Uterus (tissue), 4 donors: Measurements from ENCODE around the gene CDK4. TPM values are rescaled to one million over a fixed set of nuclear protein-coding genes. Genes with fewer than 3 reads are reported as not detected.
A peak's percentile ranks its signal among the peaks of the same experiment; 100 is the strongest.

Experiments
- DNase-seq, 2 donors: peaks; one replicate each; pipeline ENCODE4 v3.0.0-alpha.2; 2019 to 2020
- H3K27ac ChIP-seq, 2 donors: fragments of 200-600 bp; sonication (generic); 1 replicate in 1 of 2; 2 replicates in 1 of 2; pipeline ENCODE4 v1.5.1; 2016 to 2018
- H3K27me3 ChIP-seq, 2 donors: fragments of 200-600 bp; sonication (generic); one replicate each; pipeline ENCODE4 v1.5.1; 2018 to 2019; ENCODE audit warnings: control low read depth in 1 of 2
- H3K36me3 ChIP-seq, 2 donors: fragments of 200-600 bp; sonication (generic); one replicate each; pipeline ENCODE4 v1.5.1; 2019; ENCODE audit warnings: control low read depth in 1 of 2
- H3K4me1 ChIP-seq, 2 donors: fragments of 200-600 bp; sonication (generic); one replicate each; pipeline ENCODE4 v1.5.1; 2018 to 2019; ENCODE audit warnings: control low read depth in 1 of 2
- H3K4me3 ChIP-seq, 2 donors: fragments of 200-600 bp; sonication (generic); 1 replicate in 1 of 2; 2 replicates in 1 of 2; pipeline ENCODE4 v1.5.1; 2018 to 2019; ENCODE audit warnings: mild to moderate bottlenecking in 1 of 2
- H3K9me3 ChIP-seq, 2 donors: fragments of 200-600 bp; sonication (generic); one replicate each; pipeline ENCODE4 v1.5.1; 2019; ENCODE audit warnings: control low read depth in 1 of 2
- POLR2A ChIP-seq, 2 donors: fragments of 450-650 bp; IDR thresholded peaks; one replicate each; pipeline ENCODE4 v1.6.1; 2016; ENCODE audit warnings: antibody characterized with exemption in 2 of 2, mild to moderate bottlenecking in 1 of 2, moderate library complexity in 1 of 2
- intact Hi-C: fragments of 100-400 bp; cut with DNase I; formaldehyde crosslinking; loops from one replicate; pipeline ENCODE4 v1.15.1; 2023; ENCODE audit warnings: low total_unique reads
- total RNA-seq, 4 donors: library from RNA; depleted of rRNA in 3 of 4; stranded (reverse); fragments of >200 nt in 3 of 4; gene quantifications; one replicate each; pipeline versions ENCODE4 v1.1.0 to v1.2.4, GENCODE V29; 2014 to 2023
- TF ChIP-seq, protein P1 (sequence below), 4 experiments: fragments of 200-600 bp in 2 of 4; fragments of 450-650 bp in 2 of 4; sonication (generic) in 2 of 4; IDR thresholded peaks; one replicate each; pipeline ENCODE4 v1.5.1; 2016 to 2019; ENCODE audit warnings: antibody characterized with exemption in 4 of 4, mild to moderate bottlenecking in 2 of 4, moderate library complexity in 1 of 4
- donor health status: DM: yes; HTN: yes; CAD: no.

CDK4 gene
- total RNA-seq: 100 to 1,000 TPM in 2 of 4 donors, 10 to 100 TPM in 2; 60.0 to 190 (median 110) TPM

DNA sequence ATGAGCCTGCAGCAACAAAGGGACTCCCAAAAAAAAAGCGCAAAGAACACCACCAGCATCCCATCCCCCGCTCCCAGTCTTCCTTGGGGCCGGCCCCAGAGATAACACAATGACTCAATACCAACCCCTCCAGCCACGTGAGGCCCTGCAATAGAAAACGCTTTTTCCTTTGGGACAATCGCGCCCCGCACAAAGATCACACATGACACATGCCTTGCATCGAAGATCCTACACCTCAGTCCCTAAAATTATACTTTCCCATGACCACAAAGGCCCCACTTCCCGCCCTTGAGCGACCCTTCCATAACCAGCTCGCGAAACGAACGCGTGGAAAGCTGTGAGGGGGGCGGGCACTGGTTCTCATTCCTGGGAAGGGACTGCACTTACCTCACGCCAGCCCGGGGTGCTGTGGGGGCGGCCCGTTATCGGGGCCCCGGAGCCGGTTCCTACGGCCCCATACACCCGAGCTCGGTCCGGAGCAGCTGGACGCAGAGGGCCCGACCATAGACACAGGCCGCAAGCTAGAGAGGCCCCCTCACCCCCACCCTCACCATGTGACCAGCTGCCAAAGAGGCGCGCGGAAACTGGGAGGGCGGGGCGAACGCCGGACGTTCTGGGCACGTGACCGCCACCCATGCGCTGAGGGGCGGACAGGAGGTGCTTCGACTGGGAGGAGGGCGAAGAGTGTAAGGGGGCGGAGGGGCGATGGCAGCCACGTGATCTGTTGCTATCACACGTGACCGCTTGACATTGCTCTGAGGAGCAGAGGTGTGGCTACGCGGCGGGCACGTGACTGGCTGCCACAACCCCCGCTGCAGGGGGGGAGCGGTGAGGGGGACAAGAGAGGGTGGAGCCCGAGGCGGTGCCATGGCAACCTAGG lies at the start of gene CDK4:
Gene CDK4 (minus strand): TSS at position 523 of the 880 bp plus-strand sequence. CDS start 593 bp downstream, outside the sequence.
- peak within 1 kb of the TSS; percentile 90 to 92 for H3K4me3 ChIP-seq
- H3K9me3 ChIP-seq: no peaks in the 10 kb centered on the region
- H3K27me3 ChIP-seq: no peaks in the 10 kb centered on the region
- intact Hi-C loops: no loop called here
- peak; percentile 99 to 100 for DNase-seq
- peak within 1 kb of the TSS; percentile 87 to 91 for H3K27ac ChIP-seq
- peaks cover 0 to 19% of the 10 kb centered on the region in 2 donors for H3K4me1 ChIP-seq
- no peaks in the 10 kb centered on the region for H3K36me3 ChIP-seq
- TF ChIP-seq, protein P1, sequence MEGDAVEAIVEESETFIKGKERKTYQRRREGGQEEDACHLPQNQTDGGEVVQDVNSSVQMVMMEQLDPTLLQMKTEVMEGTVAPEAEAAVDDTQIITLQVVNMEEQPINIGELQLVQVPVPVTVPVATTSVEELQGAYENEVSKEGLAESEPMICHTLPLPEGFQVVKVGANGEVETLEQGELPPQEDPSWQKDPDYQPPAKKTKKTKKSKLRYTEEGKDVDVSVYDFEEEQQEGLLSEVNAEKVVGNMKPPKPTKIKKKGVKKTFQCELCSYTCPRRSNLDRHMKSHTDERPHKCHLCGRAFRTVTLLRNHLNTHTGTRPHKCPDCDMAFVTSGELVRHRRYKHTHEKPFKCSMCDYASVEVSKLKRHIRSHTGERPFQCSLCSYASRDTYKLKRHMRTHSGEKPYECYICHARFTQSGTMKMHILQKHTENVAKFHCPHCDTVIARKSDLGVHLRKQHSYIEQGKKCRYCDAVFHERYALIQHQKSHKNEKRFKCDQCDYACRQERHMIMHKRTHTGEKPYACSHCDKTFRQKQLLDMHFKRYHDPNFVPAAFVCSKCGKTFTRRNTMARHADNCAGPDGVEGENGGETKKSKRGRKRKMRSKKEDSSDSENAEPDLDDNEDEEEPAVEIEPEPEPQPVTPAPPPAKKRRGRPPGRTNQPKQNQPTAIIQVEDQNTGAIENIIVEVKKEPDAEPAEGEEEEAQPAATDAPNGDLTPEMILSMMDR (IDR thresholded peaks at IDR 0.05): peak in 1 of 4 experiments; percentile 36
- peak; percentile 60 to 79 for TF ChIP-seq POLR2A (IDR thresholded peaks at IDR 0.05)

DNA sequence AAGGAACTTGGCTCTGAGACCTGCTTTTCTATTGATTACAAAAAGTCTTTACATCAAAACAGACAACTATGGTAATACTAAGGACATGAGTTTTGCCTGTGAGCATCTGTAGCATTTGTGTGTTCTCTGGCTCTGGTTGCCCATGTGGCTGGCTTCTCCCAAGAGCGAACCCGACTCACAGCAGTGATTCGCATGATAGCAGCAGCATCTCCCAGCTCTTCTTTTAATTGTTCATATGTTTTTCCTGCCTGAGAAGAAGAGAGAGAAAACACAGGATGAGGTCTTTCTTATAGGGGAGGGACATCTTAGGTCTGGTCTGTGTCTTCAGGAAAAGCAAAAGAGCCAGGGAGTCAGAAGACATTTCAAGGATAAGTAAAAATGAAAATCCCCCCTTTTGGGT lies 48.9 kb upstream of the CDK4 start:
- TF ChIP-seq POLR2A (IDR thresholded peaks at IDR 0.05): no peak
- TF ChIP-seq, protein P1 (IDR thresholded peaks at IDR 0.05): no peak

DNA sequence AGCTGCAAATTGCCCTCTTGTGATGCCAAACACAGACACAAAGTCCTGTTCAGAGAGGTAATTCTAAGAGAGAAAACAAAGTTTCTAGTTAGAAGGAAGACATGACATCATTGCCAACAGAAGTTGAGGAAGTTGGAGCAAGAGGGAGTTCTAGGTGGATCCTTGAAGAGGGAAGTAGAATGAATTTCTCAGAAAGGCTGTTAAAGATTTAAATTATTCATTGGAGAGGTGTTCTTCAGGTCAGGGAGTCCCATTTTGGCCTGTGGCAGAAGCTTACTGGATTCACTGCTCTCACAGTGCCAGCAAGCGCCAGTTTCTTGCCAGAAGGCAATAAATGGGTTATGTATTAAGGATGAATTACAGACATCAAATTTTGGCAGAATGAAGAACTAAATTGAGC lies 45.8 kb upstream of the CDK4 start:
- intact Hi-C loops: no loop called here
- no peaks in the 10 kb centered on the region for H3K4me1 ChIP-seq
- no peaks in the 10 kb centered on the region for H3K9me3 ChIP-seq
- no peaks in the 10 kb centered on the region for H3K36me3 ChIP-seq
- H3K27me3 ChIP-seq: no peaks in the 10 kb centered on the region
- H3K4me3 ChIP-seq: no peak overlapping the region
- TF ChIP-seq, protein P1 (IDR thresholded peaks at IDR 0.05): no peak
- TF ChIP-seq POLR2A (IDR thresholded peaks at IDR 0.05): no peak
- no peak for DNase-seq
- H3K27ac ChIP-seq: no peak overlapping the region

More for the DNA sequence above, 48.9 kb upstream of the CDK4 start:
- H3K27me3 ChIP-seq: no peaks in the 10 kb centered on the region
- DNase-seq: no peak
- no peaks in the 10 kb centered on the region for H3K9me3 ChIP-seq
- H3K4me1 ChIP-seq: no peaks in the 10 kb centered on the region
- intact Hi-C loops: no loop called here
- H3K4me3 ChIP-seq: no peak overlapping the region
- H3K27ac ChIP-seq: no peak overlapping the region
- H3K36me3 ChIP-seq: no peaks in the 10 kb centered on the region

DNA sequence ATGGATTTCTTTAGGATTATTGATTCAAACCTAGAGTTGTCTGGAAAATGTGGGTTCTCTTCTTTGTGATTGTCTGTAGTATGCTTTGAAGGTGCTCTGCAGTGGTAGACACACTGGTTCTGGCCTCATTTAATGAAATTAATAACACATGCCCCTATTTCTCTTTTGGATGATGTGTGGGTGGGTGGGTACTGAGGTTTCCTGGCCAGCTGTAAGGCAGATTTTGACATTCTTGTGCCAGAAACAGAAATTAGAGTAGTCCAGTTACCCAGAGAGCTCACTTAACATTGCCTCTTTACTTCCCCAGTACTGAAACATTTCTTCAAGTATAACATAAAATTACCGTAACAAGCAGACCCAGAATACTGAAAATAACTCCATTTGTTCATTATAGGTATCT lies 44.9 kb upstream of the CDK4 start:
- no peaks in the 10 kb centered on the region for H3K36me3 ChIP-seq
- TF ChIP-seq, protein P1 (IDR thresholded peaks at IDR 0.05): no peak
- TF ChIP-seq POLR2A (IDR thresholded peaks at IDR 0.05): no peak
- no peak for DNase-seq
- H3K27ac ChIP-seq: no peak overlapping the region
- H3K4me3 ChIP-seq: no peak overlapping the region
- no peaks in the 10 kb centered on the region for H3K27me3 ChIP-seq
- H3K4me1 ChIP-seq: no peaks in the 10 kb centered on the region
- intact Hi-C loops: no loop called here
- H3K9me3 ChIP-seq: no peaks in the 10 kb centered on the region

DNA sequence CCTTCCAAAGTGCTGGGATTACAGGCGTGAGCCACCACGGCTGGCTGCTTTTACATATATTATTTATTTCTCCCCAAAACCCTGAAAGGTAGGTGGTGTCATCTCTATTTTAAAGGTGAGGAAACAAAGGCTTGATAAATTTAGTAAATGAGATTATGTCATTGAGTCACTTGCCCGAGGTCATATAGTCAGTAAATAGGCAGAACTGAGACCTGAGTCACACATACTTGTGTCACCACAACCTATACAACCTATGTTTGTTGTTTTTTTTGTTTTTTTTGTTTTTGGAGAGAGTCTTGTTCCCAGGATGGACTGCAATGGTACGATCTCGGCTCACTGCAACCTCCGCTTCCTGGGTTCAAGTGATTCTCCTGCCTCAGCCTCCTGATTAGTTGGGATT lies 43.2 kb upstream of the CDK4 start:
- no peak for DNase-seq
- H3K36me3 ChIP-seq: no peaks in the 10 kb centered on the region
- H3K27ac ChIP-seq: no peak overlapping the region
- no peak overlapping the region for H3K4me3 ChIP-seq
- intact Hi-C loops: no loop called here
- H3K4me1 ChIP-seq: no peaks in the 10 kb centered on the region
- H3K9me3 ChIP-seq: no peaks in the 10 kb centered on the region
- TF ChIP-seq POLR2A (IDR thresholded peaks at IDR 0.05): no peak
- TF ChIP-seq, protein P1 (IDR thresholded peaks at IDR 0.05): no peak
- no peaks in the 10 kb centered on the region for H3K27me3 ChIP-seq
